NCI-H1092 treated with DMSO at 0.1 percent for 48 hours (cell line): ENCODE results near the gene ANAPC2.
A peak's percentile ranks its signal among the peaks of the same experiment; 100 is the strongest.

Experiments used
- DNase-seq: peaks from one replicate; lab custom pipeline; 2025; lab: John Stamatoyannopoulos, UW

Gene ANAPC2

GRCh38 chr9:137214620-137215019 is 26.3 kb upstream of the ANAPC2 start:
- DNase-seq, result no peak

DNA sequence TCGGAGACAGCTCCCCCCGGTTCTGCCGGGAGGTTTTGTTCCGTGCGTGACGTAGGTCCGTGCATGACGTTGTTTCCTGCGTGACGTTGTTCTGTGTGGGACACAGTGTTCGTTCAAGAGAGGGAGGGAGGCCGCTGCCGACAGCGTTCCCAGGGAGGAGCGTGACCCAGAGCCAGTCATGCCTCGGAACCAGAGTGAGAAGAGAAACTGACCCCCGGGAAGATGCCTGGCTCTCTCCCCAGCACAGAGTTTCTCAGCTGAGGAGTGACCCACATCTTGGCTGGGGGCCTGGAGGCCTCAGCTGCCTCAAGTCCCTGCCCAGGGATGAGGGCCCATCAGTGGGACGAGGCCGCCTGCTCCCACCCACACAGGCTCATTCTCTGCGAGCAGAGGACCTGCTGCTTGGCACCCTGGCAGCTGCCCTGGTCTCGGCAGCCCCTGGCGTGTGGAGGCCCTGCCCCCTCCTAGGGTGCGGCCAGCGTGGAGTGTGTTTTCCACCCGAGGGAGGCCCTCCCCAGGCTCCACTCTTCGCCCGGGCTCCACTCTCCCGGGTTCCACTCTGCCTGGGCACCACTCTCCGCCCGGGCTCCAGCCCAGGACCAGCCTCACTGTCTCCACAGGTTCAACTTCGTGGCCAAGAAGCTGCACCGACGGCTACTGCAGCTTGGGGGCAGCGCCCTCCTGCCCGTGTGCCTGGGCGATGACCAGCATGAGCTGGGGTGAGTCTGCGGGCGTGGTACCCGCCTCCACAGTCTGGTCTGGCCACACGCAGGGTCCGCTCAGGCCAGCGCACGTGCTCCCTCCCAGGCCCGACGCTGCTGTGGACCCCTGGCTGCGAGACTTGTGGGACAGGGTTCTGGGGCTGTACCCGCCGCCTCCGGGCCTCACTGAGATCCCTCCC is 25.1 kb upstream of the ANAPC2 start:
- DNase-seq, result no peak

DNA sequence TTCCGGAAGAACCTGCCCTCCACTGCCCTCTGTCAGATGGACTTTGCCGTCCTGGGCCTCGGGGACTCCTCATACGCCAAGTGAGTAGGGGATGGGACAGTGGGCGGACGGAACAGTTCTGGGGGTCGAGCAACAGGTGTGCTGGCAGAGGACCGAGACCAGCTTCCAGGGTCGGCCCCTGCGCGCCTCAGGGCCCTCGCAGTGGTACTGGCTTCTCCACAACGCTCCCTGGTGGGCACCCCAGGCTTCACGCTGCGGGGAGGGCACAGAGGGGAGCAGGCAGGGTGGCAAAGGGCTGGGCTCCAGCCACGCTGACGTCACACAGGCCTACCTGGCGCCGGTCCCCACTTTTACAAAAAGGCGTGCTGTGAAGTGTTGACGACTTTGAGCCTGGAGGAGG is 24.2 kb upstream of the ANAPC2 start:
- DNase-seq, result no peak

- DNase-seq, result no peak
Measured at GRCh38 chr9:137211532-137211931, 23.2 kb upstream of the ANAPC2 start.

- DNase-seq, result no peak
Measured at GRCh38 chr9:137206602-137207001, 18.2 kb upstream of the ANAPC2 start.

DNA sequence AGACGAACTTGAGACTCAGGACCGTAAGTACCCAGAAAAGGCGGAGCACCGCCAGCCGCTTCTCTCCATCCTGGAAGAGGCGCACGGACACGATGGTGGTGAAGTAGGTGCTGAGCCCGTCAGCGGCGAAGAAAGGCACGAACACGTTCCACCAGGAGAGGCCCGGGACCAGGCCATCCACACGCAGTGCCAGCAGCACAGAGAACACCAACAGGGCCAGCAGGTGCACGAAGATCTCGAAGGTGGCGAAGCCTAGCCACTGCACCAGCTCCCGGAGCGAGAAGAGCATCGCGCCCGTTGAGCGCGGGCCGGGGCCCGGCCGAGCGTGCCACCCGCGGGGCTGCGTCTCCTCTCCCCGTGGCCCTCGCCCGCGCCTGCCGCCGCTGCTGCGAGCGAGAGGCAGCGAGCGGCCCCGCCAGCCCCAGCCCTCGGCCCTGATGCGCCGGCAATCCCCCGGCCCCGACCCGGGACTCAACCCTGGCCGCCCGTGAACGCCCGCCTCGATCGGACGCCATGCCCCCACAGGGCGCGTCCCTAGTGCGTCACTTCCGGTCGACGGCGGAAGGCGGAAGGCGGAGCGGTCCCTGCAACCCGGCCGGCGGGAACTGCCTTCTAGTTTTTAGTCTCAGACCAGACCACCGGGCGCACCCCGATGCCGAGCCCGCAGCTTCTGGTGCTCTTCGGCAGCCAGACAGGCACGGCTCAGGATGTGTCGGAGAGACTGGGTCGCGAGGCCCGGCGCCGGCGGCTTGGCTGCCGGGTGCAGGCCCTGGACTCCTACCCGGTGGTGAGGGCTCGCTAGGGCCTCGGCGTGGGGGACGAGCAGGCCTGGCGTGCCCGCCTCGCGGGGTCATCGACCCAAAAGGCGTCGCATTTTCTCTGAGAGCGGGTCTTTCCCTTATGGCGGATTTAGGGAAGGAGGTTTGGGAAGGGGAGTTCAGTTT is 17.0 kb upstream of the ANAPC2 start, which contains the start of the genes NDOR1 and TMEM203:
Gene NDOR1 (plus strand): TSS at position 575 of the 944 bp plus-strand sequence. CDS start 78 bp downstream, at position 653.
Gene TMEM203 (minus strand): TSS at position 523 of the 944 bp plus-strand sequence. CDS start 234 bp downstream, at position 289.
- DNase-seq, result peak; percentile 45

DNA sequence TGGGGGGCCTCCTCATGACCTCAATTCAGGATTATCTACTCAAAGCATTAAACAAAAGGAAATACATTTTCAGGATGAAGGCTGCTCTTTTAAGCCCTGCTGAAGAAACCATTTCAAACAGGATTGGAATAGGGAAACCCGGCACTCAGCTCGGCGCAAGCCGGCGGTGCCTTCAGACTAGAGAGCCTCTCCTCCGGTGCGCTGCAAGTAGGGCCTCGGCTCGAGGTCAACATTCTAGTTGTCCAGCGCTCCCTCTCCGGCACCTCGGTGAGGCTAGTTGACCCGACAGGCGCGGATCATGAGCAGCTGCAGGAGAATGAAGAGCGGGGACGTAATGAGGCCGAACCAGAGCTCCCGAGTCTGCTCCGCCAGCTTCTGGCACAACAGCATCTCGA is 16.4 kb upstream of the ANAPC2 start:
- no peak for DNase-seq

DNA sequence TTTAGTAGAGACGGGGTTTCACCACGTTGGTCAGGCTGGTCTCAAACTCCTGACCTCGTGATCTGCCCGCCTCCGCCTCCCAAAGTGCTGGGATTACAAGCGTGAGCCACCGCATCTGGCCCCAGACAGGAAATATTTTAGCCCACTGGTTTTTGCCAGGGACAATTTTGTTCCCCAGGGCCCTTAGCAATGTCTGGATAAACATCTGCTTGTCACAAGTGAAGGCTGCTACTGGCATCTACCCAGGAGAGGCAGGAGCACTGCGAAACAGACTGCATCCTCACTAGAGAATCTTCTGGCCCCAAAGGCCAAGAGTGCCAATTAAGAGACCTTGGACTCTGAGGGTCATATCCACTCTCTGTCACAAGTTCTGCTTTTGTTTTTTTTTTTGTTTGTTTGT is 14.6 kb upstream of the ANAPC2 start:
- DNase-seq, result no peak

GRCh38 chr9:137201205-137201868 is 13.0 kb upstream of the ANAPC2 start:
- DNase-seq, result no peak

DNA sequence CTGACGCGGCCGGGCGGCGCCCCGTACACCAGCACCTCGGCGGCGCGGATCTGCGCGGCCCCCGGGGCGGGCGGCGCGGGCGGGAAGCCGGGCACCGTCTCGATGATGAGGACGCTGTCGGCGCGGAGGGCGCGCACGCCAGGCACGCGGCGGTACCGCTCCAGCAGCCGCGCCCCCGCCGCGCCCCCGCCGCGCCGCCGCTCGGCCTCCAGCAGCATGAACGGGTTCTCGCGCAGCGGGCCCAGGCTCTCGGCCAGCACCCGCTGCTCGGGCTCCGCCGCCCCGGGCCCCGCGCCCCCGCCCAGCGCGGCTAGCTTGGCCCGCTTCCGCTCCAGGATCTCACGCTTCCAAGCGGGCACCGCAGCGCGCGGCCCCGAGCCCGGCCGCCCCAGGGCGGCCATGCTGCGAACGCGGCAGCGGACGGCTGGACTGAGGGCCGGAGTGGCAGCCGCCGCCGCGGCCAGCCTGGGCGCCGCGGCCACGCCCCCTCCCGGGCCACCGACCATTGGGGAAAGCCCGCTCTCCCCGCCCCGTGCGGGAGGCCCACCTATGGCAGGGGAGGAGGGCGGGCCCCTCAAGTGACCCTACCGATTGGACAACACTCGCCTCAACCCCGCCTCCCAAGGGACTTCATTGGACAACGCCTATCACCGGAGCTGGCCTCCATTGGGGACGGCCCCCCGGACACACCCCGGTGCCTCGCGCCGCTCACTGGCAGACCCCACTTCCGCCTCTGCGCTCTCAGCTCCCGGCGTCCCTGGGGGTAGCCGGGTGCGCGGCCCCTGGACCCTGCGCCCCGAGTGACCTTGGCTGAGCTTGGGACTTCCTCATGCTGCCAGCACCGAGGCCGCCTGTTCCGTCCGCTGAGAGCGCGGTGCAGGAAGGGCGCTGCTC is 12.2 kb upstream of the ANAPC2 start, which contains the start of gene TPRN:
Gene TPRN (minus strand): TSS at position 431 of the 894 bp plus-strand sequence. CDS start 30 bp downstream, at position 401.
- DNase-seq, result peak; percentile 99

DNA sequence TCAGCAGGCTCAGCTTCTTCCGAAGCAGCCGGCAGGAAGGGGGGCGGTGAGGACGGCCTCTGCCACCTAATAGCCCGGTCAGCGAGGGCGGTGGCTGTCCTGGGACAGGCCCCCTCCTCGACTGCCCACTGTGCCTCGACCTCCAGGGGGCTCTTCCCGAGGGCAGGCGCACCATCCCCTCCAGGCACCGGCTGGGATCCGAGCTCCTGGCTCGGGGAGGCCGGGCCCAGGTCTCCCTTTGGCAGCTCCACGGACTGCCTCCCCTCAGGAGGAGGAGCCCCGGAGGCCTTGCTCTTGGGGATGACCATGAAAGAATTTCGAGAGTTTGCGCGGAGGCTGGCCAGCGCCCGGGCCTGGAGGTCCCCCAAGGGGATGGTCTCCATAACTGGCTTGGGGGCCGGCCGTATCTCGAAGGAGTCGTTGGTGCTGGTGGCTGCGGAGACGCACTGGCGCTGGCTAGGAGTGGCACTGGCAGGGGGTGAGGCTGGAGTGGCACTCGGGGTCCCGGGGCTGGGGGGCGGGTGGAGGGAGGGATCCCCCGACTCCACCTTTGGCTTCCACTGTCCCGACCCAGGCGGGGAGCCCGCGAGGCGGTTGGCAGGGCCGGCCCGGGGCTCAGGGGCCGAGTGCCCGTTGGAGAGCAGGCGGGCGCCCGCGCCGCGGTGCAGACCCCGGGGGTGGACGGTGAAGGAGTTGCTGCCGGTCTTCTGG is 11.2 kb upstream of the ANAPC2 start:
- DNase-seq, result no peak

GRCh38 chr9:137198902-137199283 is 10.5 kb upstream of the ANAPC2 start:
- DNase-seq, result no peak

- DNase-seq, result no peak
Measured at GRCh38 chr9:137198051-137198901, 9.9 kb upstream of the ANAPC2 start.

- peak; percentile 50 for DNase-seq
Measured at GRCh38 chr9:137195525-137196220, 7.3 kb upstream of the ANAPC2 start.

GRCh38 chr9:137194909-137195308 is 6.5 kb upstream of the ANAPC2 start:
- no peak for DNase-seq

GRCh38 chr9:137194388-137194787 is 6.0 kb upstream of the ANAPC2 start:
- no peak for DNase-seq

- no peak for DNase-seq
Measured at GRCh38 chr9:137193771-137194170, 5.4 kb upstream of the ANAPC2 start.

DNA sequence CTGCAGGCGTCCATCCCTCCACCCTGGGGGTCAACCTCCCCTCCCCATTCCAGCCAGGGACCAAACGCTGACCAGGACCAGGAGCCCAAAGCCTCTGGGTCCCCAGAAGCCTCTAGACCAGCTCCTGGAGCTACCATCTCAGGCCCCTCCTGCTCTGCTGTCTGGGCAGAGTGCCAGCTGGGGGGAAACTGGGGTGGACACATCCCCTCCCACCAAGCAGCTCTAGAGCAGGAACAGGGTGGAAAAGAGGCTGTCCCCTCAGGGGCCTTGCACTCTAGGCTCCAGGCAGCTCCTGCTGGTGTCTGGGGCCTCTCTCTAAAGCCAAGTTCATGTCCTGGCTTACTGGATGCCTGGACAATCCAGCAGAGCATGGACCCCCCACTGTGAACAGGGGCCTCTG is 4.5 kb upstream of the ANAPC2 start:
- no peak for DNase-seq

DNA sequence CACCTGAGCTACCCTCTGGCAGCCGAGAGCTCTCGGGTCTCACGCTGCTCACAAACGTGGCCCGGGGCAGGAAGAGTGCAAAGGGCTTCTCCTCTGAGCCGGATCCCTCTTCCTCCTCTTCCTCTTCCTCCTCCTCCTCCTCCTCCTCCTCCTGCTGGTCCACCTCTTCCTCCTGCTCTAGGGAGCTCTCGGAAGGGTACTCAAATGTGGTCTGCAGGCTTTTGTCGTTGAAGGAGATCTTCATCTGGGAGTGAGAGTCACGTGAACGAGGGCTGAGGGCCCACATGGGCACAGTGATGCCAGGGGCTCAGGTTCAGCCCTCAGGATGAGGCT is 4.1 kb upstream of the ANAPC2 start:
- no peak for DNase-seq
